Dermis microvascular lymphatic vessel endothelial cell (primary cell): ENCODE results near the gene SH3GL2. TPM values are rescaled to one million over a fixed set of nuclear protein-coding genes. Genes with fewer than 3 reads are reported as not detected.

ENCODE experiments used
- DNase-seq, 2 donors: peaks; one replicate each; pipeline versions ENCODE4 v3.0.0 to v3.0.0-alpha.2; 2010; ENCODE audit warnings: low read depth in 2 of 2
- total RNA-seq: library from RNA; depleted of rRNA; stranded (reverse); fragments of >200 nt; gene quantifications from 2 replicates; pipeline ENCODE4 v1.2.1, GENCODE V29; 2014

SH3GL2 gene
- total RNA-seq, 1 donor from 2014 or later, result under 0.01 TPM

DNA sequence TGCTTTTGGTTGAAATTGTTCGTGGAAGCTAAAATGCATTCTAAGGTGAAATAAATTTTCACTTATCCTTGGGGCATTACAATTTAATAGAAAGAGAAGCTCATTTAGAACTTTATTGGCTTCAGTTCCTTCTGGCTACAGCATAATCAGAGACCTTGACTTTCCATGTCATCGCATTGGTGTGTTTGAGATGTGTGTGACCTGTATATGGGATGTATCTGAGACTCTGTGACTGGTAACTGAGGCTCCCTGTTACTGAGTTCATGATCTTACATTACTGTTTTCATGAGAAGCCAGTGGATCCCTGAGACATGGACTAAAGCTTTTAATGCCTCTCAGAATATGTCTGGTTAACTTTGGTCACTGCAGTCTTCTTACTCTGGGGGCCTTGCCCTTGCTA lies 32.5 kb downstream of the SH3GL2 start:
- no peak for DNase-seq

DNA sequence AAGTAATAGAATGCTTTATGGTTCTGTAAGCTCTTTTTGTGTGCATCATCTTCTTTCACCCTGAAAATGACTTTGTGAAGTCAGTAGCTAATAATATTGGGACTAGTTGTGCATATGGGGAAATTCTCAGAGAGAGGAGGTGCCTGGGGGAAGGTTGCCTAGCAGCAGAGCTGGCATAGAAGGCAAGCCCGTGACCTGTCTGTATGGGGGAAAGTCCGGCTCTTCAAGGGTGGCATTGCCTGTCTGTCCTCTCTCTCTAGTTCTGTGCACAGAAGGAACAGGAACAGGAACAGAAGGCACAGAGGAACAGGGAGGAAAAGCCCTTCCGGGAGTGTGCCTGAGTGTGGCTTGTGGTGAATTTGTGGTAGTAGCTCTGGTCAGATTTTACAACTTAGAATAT lies 33.1 kb downstream of the SH3GL2 start:
- DNase-seq, result no peak

DNA sequence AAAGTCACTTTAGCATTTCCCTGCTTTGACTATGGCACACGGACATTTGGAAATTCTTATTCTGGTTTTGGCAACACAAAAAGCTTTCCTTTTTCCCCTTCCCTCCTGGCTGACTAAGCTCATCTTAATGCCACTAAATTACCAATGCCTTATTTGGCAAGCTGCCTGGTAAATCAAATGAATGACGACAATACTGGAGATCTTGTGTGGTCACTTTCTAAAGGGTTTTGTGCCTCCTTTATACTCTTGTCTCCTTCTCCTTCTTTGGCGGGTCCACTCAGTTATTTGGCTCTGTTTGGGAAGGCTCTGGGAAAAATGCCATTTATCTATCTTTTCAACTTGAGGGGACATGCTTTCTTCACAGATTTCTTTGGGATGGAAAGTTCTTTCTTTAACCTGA lies 34.9 kb downstream of the SH3GL2 start:
- no peak for DNase-seq

DNA sequence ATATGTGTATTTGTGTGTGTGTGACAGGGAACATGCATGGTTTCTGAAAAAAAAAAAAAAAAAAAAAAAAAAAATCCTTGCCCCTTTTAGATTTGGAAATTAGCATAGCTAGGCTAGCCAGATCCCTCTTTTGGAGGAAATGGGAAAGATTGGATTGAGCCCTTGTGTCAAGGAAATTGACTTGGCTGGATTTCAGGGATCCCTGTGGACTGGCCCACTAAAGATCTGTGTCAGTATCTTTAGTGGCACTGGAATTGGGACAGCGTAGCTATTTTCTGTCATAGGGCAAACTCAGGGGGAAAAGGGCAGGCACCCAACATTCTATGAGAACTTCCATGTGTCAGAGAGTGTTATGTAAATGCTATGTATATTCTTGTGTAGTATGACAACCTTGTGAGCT lies 35.4 kb downstream of the SH3GL2 start:
- DNase-seq, result no peak

DNA sequence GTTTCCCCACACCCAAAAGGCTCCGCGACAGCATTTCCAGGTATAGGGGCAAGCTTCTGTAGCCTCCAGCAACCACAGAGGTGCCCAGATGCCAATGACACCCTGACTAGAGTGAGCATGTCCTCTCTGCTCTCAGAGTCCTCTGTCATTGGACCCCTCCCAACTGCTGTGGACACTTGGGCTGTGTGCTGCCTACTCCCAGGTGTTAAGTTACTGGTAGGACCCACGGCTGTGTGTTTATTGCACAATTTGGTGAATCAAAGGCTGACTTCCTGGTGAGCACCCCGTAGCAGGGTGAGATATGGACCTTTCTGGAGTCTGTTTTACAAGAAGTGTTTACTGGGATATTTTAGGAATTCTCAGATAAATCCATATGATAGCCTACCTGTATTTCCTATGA lies 36.0 kb downstream of the SH3GL2 start:
- no peak for DNase-seq

DNA sequence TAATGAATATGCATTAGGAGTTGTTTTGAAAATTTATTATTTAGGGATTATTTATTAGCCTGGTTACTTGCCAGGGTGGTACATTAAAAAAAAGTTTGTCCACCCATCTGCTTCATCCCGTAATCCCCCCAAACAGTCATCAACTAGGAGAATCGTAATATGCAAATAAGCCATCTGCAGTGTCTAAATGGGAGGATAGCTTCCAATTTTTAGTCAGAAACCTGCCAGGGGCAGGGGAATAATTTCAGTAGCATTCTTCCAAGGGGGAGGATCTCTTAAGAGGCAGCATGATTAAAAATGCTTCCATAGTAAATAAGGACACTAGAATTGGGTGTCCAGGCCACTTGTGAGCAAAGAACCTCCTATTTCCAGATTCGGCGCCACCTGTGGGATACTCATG lies 43.3 kb downstream of the SH3GL2 start:
- DNase-seq, result no peak

DNA sequence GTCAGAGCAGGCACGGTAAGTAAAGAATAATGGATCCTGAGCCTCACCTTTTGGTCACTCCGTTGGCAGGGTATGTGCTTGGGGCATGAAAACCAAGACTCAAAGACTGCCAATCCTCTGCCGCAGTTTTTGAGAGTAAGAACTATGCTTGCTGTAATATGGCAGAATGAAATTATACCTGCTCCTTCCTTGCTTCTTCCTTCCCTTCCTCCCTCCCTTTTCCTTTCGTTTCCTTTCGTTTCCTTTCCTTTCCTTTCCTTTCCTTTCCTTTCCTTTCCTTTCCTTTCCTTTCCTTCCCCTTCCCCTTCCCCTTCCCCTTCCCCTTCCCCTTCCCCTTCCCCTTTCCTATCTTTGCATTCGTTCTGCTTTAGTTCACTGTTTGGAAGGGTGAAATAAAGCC lies 43.9 kb downstream of the SH3GL2 start:
- DNase-seq, result no peak

DNA sequence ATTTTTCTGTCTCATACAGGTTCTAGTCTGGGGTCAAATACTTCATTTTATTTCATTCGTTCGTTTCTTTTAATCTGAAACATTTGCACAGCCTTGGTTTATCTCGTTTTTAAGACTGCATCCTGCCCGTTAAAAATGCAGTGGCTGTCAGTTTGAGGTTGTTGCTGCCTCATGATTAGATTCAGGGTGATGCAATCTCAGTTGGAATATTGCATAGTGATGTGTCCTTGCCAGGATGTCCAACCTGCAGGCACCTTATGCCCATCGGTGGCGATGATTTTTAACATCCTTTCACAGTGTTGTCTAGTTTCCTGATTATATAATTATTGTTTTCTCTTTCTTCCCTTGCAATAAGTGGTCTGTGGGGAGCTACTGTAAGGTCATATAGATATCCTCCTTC lies 45.1 kb downstream of the SH3GL2 start:
- no peak for DNase-seq

DNA sequence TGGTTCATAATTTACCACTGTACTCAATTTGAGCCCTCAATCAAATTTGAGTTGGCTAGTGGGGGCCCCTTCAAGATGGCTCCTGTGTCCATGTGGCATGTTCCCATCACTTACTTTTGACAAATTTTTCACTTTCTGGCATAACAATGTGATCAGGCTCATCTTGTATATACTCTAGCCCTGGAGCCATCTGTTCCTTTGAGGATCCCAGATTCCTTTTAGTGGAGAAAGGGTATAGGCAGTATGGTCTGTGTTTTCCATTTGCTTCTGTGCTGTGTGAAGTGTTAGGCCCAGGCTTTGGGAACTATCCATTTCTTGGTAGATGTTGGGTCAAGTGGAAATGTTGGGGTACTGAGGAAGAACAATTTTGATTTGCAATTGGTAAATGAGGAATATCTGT lies 45.7 kb downstream of the SH3GL2 start:
- DNase-seq, result no peak

DNA sequence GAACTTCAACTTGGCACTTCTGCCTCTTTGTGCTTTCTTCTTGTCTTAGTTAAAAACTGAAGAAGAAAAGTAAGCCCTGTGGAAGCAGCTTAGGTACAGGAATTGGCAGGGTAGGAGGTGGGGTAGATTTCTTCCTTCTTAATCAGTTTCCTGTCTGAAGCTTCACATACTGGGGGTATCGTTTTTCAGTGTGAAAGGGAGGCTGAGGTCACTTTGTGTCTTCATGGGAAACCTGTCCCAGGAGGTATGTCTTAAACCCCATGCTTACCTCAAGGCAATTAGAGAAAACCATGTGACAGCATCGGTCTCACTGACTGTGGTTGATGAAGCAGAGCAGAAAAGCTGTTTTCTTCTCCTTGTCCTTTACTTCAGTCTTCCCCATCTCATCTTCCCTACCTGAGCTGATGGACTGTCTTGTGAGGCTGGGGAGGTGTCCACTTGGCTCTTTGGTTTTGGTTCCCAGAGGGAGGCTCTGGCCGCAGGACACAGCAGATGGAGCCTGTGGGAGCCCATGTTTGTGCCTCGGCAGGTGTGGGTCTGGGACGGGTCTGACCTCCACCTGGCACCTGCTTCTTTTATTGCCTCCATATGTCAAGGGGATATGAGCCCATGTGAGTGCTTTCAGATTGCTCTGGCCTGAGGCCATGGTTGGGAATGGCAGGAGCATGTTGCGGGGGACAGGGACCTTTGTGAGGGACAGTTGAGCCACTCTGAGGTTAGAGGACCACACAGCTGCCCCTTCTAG lies 47.0 kb downstream of the SH3GL2 start:
- no peak for DNase-seq

DNA sequence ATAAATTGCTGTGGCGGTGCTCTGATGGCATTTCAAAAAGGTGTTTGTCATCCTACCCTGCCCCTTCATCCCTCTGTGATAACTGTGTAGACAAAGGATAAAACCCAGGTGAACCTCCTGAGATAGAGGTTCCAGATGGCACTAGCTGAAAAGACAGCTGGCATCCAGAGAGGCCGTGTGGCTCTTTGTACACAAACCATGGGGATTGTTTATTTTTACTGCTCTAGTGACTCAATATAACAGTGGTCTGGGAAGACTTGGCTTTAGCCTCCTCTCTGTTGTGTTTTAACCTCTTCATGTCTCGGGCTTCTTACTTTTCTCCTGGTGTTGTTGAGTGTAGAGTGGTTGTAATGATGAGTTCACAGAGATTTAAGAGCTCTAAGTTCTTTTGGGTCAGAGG lies 48.8 kb downstream of the SH3GL2 start:
- no peak for DNase-seq

DNA sequence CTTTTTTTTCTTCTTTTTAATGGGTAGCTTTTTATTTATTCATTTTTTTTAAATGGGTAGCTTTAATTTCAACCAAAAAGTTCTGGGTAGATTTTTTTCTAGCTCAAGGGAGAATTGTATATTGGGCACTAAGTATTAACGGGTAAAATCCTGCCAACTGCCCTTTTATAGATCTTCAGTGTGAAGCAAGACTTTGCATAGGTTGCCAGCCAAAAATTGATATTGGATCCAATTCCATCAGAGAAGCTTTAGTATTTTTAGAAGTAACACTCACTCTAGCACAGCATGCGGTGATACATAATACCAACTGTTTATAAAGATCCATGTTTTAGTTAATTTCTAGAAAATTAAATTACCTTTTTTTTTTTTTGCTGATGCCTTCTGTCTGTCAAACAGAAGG lies 49.8 kb downstream of the SH3GL2 start:
- no peak for DNase-seq

DNA sequence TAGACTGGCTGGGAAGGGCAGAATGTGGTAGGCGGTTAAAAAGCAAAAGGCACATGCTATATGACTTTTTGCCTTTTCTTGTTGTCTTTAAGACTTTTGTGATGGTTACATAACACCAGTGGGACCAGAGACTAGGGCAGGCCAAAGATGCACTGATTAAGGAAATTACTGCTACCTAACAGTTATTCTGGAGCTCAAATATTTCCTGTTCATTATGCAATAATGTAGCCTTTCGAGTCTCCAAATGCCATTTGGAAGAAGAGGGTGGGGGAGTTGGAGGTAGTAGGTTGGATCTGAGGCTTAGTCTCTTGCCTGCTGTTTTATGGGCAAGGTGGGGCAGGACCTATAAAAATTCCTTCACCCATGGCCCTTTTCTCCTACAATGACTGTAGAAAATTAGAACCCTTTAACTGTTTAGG lies 51.7 kb downstream of the SH3GL2 start:
- DNase-seq, result no peak

DNA sequence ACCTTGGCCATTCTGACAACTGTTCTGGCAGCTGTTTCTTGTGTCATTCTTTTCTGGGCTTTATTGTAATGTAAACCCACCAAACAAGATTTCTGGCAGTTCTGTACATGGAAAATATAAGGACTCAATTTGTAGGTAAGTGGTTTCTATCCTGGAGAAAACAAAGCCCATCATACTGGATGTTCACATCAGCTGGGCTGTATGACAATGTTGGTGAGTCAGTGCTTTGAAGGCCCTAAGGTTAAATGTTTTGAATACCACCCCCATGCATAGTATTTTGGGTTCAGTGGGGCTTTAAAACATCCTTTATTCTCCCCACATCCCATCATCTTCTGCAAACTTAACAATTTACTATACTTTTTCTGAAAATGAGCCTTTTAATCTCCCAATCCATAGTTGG lies 52.5 kb downstream of the SH3GL2 start:
- no peak for DNase-seq

DNA sequence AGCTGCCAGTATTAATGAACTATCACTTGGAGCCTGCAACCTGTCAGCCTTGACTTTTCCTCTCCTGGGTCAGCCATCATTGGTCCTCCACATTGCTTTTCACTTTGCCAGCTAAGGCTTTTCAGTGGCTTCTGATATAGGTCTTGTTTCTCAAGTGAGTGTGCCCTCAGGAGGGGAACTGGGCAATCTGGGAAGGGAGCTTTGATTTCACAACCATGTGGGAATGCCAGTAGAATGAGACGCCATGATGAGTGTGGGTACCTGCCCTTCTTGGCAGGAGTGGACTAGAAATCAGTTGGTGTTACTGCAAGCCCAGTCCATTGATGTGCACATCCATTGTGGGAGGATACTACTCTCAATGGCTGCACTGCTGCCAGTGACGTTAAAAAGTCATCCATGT lies 54.1 kb downstream of the SH3GL2 start:
- no peak for DNase-seq

DNA sequence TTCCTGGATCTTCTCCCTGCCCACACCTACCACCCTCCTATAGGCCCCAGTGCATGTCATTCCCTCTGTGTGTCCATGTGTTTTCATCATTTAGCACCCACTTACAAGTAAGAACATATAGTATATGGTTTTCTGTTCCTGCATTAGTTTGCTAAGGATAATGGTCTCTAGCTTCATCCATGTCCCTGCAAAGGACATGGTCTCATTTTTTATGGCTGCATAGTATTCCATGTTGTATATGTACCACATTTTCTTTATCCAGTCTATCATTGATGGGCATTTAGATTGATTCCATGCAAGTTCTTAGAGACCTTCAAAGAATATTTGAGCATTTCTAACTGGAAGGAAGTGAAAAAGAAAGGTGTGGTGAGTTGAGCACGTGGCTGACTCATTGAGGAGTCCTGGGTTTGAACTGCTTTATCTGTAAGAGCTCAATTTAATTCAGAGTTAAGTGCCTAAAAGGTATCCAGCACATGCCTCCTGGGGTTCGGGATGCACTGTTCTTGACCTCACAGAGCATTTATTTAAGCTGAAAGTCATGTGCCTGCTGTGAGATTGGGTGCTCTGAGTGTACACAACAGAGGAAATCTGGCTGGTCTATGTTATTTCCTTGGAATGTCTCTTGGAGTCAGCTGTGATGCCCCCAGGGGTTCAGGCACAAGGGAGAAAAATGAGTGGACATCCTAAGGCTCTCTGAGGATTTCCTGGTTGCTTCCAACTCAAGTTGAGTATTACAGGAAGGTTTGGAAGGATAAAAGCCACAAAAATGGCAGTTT lies 56.4 kb downstream of the SH3GL2 start:
- no peak for DNase-seq

DNA sequence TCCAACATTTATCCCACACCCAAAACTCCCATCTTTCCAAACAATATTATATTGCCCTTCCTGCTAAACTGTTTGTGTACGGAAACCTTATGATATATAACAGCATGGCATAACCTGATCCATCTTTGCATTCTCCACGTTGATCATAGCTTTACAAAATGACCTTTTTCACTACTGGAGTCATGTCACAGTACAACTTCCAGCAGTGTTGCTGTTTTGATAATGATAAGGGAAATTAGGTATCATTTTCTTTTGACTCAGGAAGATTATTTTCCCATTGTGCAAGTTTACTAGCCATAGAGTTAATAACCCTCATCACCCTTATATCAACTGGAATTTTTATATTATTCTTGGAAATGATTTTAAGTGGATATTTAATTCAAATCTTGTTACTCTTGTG lies 57.5 kb downstream of the SH3GL2 start:
- DNase-seq, result no peak

DNA sequence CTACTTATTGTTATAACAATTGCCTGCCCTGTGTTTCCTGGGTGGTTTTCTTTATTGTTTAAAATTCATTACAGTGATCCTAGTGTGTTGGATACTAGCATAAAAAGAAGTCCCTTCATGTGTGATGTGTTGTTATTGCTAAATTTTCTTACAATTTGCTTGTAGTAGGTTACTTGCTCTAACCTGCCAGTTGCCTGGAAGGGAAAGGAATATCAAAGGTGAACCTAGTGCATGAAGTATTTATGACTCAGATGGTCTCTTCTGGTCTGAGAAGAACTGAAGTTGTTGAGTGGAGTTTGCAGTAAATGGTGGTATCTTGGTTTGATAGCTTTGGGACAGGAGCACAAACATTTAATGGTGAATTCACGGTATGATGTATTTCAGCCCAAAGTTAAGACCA lies 58.0 kb downstream of the SH3GL2 start:
- DNase-seq, result no peak

DNA sequence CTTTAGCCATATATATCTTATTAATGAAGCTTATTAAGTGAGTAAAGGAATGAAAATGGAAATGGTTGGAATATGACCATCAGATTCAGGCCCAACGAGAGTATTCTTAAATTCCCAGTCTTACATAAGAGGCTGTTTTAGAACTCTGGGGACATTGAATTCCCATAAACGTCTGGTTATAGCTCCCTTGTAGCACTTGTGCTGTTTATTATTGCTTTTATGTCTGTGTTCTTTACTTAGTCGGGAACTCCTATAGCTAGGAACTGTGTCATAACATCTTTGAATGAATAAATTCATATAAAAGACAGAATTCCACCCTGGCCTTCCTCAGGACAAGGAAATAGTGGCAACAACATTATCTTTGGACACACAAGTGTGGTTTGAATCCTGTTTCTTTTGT lies 58.4 kb downstream of the SH3GL2 start:
- DNase-seq, result no peak

DNA sequence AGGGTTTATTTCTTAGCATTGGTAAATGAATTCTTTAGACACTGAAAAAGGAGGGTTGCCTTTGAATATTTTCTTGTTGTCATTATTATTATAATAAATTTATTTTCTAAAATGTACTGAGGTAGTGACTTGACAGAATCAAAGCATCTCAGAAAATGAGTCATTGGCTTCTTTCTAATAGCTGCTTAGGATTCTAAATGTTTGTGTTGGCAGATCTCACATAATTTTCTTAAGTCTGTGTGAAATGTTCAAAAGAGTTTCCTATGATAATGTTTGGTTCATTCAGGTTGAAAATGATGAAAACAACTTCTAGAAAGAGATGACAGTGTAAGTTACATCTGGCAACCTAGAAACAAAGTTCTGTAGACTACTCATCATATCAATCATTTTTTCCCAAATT lies 69.7 kb downstream of the SH3GL2 start:
- no peak for DNase-seq

DNA sequence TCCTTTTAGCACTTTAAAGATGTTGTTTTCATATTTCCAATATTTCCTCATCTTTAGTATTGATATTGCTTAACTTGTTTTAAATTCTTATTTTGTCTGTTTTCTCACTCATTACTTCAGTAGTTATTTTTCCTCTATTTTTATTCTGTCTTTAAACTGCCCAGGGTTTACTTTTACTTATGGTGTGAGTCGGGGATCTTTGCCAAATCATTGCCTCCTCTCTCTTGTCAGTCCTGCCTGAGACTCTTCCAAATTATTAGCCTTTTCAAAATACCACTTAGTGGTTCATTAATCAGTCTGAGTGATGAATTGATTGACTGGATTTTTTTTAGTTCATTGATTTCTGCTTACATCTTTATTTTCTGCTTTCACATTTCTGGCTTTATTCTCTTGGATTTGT lies 72.9 kb downstream of the SH3GL2 start:
- no peak for DNase-seq

DNA sequence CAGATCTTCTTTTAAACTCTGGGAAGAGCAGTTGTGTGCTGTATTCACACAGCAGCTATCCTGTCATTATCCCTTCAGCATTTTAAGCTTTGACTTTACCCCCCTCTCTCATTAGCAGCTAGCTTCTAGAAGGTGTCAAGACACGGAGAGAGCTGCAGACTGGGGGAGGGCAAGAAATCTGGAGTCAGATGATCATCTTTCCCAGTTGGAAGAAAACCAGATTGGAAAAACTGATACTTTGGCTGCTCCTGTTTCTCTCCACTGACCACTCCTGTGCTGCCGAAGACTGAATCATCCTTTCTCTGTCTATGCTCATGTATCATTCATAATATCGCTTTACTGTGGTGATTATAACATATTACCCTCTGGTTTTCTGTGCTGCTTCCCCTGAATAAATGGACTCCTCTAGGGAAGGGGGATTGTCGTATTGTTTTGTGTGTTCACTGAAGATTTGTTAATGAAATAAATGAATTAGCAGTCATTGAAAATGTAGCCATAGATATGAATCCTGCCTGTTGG lies 75.1 kb downstream of the SH3GL2 start:
- no peak for DNase-seq

DNA sequence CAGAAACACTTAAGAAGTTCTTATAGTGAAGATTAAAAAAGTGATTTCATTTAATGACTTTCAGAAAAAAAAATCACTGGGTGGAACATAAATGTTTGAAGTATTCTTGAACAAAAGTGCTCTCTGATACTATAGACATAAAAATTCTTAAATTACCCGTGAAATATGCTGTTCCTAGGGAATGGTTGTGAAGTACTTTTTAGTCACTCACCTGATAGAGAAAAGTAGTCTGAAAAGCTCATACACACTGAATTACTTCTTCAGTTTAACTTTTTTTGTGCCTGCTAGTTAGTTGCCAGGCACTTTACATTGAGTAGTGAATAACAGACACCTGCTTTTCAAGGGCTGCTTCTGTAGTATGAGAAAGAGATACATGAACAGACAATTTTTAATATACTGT lies 78.0 kb downstream of the SH3GL2 start:
- no peak for DNase-seq
